ENCODE results near the gene CPNE5. TPM values are rescaled to one million over a fixed set of nuclear protein-coding genes. Genes with fewer than 3 reads are reported as not detected.

CPNE5 gene
- total and polyA plus RNA-seq, 4 experiments from 2014 or later = 0.47 to 2.7 (median 1.3) TPM

- Histone ChIP-seq H3K27ac (ENCODE audit: low read depth, low read length) (no peak overlapping the region), H3K4me3 (ENCODE audit: low read length in 2 of 2) (no peak overlapping the region), H3K36me3 (ENCODE audit: insufficient read depth, low read length) (no peaks in the 10 kb centered on the region), H3K27me3 (ENCODE audit: insufficient read depth, low read length) (no peaks in the 10 kb centered on the region), H3K9me3 (ENCODE audit: control insufficient read depth in 1 of 2, low read length in 2 of 2) (no peaks in the 10 kb centered on the region), H3K4me1 (ENCODE audit: insufficient read depth, low read length) (peaks cover 21% of the 10 kb centered on the region)
- Mint-ChIP-seq H3K27ac (no peak overlapping the region), H3K4me1 (peaks cover 6 to 26% (median 11%) of the 10 kb centered on the region in 4 donors), H3K27me3 (no peaks in the 10 kb centered on the region), H3K9me3 (no peaks in the 10 kb centered on the region), H3K4me3 (no peak overlapping the region), H3K36me3 (no peaks in the 10 kb centered on the region)
- DNase-seq = no peak
- intact Hi-C loops (cut with micrococcal nuclease) = no loop called here
- ChIA-PET CTCF (ENCODE audit: partially characterized antibody) (no interaction called here), POLR2A (ENCODE audit: partially characterized antibody) (no interaction called here)
These were observed 98.4 kb downstream of the CPNE5 start for GRCh38 chr6:36740818-36741179.

GRCh38 chr6:36739947-36740817 lies 99.1 kb downstream of the CPNE5 start:
- peaks cover 26% of the 10 kb centered on the region for H3K4me1 ChIP-seq (ENCODE audit: insufficient read depth, low read length)
- no peaks in the 10 kb centered on the region for H3K9me3 ChIP-seq (ENCODE audit: control insufficient read depth in 1 of 2, low read length in 2 of 2)
- DNase-seq = no peak
- CTCF ChIA-PET (ENCODE audit: partially characterized antibody) = no interaction called here
- H3K27me3 Mint-ChIP-seq = no peaks in the 10 kb centered on the region
- POLR2A ChIA-PET (ENCODE audit: partially characterized antibody) = no interaction called here
- H3K27ac Mint-ChIP-seq = peak overlapping the region in 1 of 7 donors; percentile 27
- H3K4me3 ChIP-seq (ENCODE audit: low read length in 2 of 2) = no peak overlapping the region
- no peaks in the 10 kb centered on the region for H3K9me3 Mint-ChIP-seq
- H3K36me3 Mint-ChIP-seq = no peaks in the 10 kb centered on the region
- no peaks in the 10 kb centered on the region for H3K36me3 ChIP-seq (ENCODE audit: insufficient read depth, low read length)
- H3K4me1 Mint-ChIP-seq = peaks cover 6 to 26% (median 12%) of the 10 kb centered on the region in 4 donors
- H3K27ac ChIP-seq (ENCODE audit: low read depth, low read length) = no peak overlapping the region
- intact Hi-C loops (cut with micrococcal nuclease) = no loop called here
- H3K27me3 ChIP-seq (ENCODE audit: insufficient read depth, low read length) = no peaks in the 10 kb centered on the region
- H3K4me3 Mint-ChIP-seq = no peak overlapping the region

- H3K4me1 Mint-ChIP-seq = peaks cover 6 to 14% (median 7%) of the 10 kb centered on the region in 4 donors
- no peaks in the 10 kb centered on the region for H3K27me3 Mint-ChIP-seq
- Histone ChIP-seq H3K27ac (ENCODE audit: low read depth, low read length) (no peak overlapping the region), H3K4me3 (ENCODE audit: low read length in 2 of 2) (no peak overlapping the region), H3K4me1 (ENCODE audit: insufficient read depth, low read length) (peaks cover 14% of the 10 kb centered on the region), H3K9me3 (ENCODE audit: control insufficient read depth in 1 of 2, low read length in 2 of 2) (no peaks in the 10 kb centered on the region), H3K27me3 (ENCODE audit: insufficient read depth, low read length) (no peaks in the 10 kb centered on the region), H3K36me3 (ENCODE audit: insufficient read depth, low read length) (no peaks in the 10 kb centered on the region)
- no peak overlapping the region for H3K4me3 Mint-ChIP-seq
- no peak for DNase-seq
- CTCF ChIA-PET (ENCODE audit: partially characterized antibody) = interaction anchor here (1.4 kb wide), 1 partner anchor 22 kb away, joined by 3 read pairs; no protein-coding TSS in a partner anchor
- H3K9me3 Mint-ChIP-seq = no peaks in the 10 kb centered on the region
- no peaks in the 10 kb centered on the region for H3K36me3 Mint-ChIP-seq
- POLR2A ChIA-PET (ENCODE audit: partially characterized antibody) = no interaction called here
- intact Hi-C loops (cut with micrococcal nuclease) = no loop called here
- H3K27ac Mint-ChIP-seq = peak overlapping the region in 1 of 7 donors; percentile 67
These were observed 101.1 kb downstream of the CPNE5 start for GRCh38 chr6:36738108-36738507.

GRCh38 chr6:36737043-36737785 lies 102.0 kb downstream of the CPNE5 start:
- POLR2A ChIA-PET (ENCODE audit: partially characterized antibody) = no interaction called here
- H3K27me3 Mint-ChIP-seq = no peaks in the 10 kb centered on the region
- H3K4me3 Mint-ChIP-seq = no peak overlapping the region
- Histone ChIP-seq H3K4me1 (ENCODE audit: insufficient read depth, low read length) (peaks cover 11% of the 10 kb centered on the region), H3K27ac (ENCODE audit: low read depth, low read length) (no peak overlapping the region), H3K4me3 (ENCODE audit: low read length in 2 of 2) (no peak overlapping the region), H3K36me3 (ENCODE audit: insufficient read depth, low read length) (no peaks in the 10 kb centered on the region), H3K27me3 (ENCODE audit: insufficient read depth, low read length) (no peaks in the 10 kb centered on the region), H3K9me3 (ENCODE audit: control insufficient read depth in 1 of 2, low read length in 2 of 2) (no peaks in the 10 kb centered on the region)
- peaks cover 5 to 8% (median 5%) of the 10 kb centered on the region in 4 donors for H3K4me1 Mint-ChIP-seq
- CTCF ChIA-PET (ENCODE audit: partially characterized antibody) = interaction anchor here (0.9 kb wide), 1 partner anchor 18 kb away, joined by 3 read pairs; no protein-coding TSS in a partner anchor
- no peak overlapping the region for H3K27ac Mint-ChIP-seq
- no peaks in the 10 kb centered on the region for H3K9me3 Mint-ChIP-seq
- DNase-seq = no peak
- intact Hi-C loops (cut with micrococcal nuclease) = no loop called here
- no peaks in the 10 kb centered on the region for H3K36me3 Mint-ChIP-seq

GRCh38 chr6:36735110-36736071 lies 103.9 kb downstream of the CPNE5 start:
- POLR2A ChIA-PET (ENCODE audit: partially characterized antibody) = no interaction called here
- peaks cover 5 to 8% (median 5%) of the 10 kb centered on the region in 4 donors for H3K4me1 Mint-ChIP-seq

GRCh38 chr6:36734486-36735060 lies 104.7 kb downstream of the CPNE5 start:
- H3K4me1 ChIP-seq (ENCODE audit: insufficient read depth, low read length) = peaks cover 11% of the 10 kb centered on the region
- Mint-ChIP-seq H3K27ac (peak overlapping the region in 5 of 7 donors; percentile 38 to 84 (median 59)), H3K4me1 (peaks cover 5 to 8% (median 5%) of the 10 kb centered on the region in 4 donors), H3K36me3 (no peaks in the 10 kb centered on the region), H3K27me3 (no peaks in the 10 kb centered on the region), H3K4me3 (peak overlapping the region; percentile 31 to 70 (median 52)), H3K9me3 (no peaks in the 10 kb centered on the region)
- H3K9me3 ChIP-seq (ENCODE audit: control insufficient read depth in 1 of 2, low read length in 2 of 2) = no peaks in the 10 kb centered on the region
- H3K4me3 ChIP-seq (ENCODE audit: low read length in 2 of 2) = no peak overlapping the region
- no peaks in the 10 kb centered on the region for H3K36me3 ChIP-seq (ENCODE audit: insufficient read depth, low read length)
- no peaks in the 10 kb centered on the region for H3K27me3 ChIP-seq (ENCODE audit: insufficient read depth, low read length)
- H3K27ac ChIP-seq (ENCODE audit: low read depth, low read length) = no peak overlapping the region
- ChIA-PET POLR2A (ENCODE audit: partially characterized antibody) (no interaction called here), CTCF (ENCODE audit: partially characterized antibody) (no interaction called here)
- DNase-seq = no peak
- intact Hi-C loops (cut with micrococcal nuclease) = no loop called here

More at GRCh38 chr6:36735110-36736071, 103.9 kb downstream of the CPNE5 start:
- peaks cover 11% of the 10 kb centered on the region for H3K4me1 ChIP-seq (ENCODE audit: insufficient read depth, low read length)
- Mint-ChIP-seq H3K36me3 (no peaks in the 10 kb centered on the region), H3K4me3 (peak overlapping the region; percentile 31 to 70 (median 52)), H3K27me3 (no peaks in the 10 kb centered on the region), H3K9me3 (no peaks in the 10 kb centered on the region), H3K27ac (peak overlapping the region in 5 of 7 donors; percentile 38 to 84 (median 59))
- no peaks in the 10 kb centered on the region for H3K9me3 ChIP-seq (ENCODE audit: control insufficient read depth in 1 of 2, low read length in 2 of 2)
- CTCF ChIA-PET (ENCODE audit: partially characterized antibody) = no interaction called here
- no peak overlapping the region for H3K27ac ChIP-seq (ENCODE audit: low read depth, low read length)
- no peaks in the 10 kb centered on the region for H3K27me3 ChIP-seq (ENCODE audit: insufficient read depth, low read length)
- H3K4me3 ChIP-seq (ENCODE audit: low read length in 2 of 2) = no peak overlapping the region
- H3K36me3 ChIP-seq (ENCODE audit: insufficient read depth, low read length) = no peaks in the 10 kb centered on the region
- DNase-seq = peak in 2 of 5 donors; percentile 15 to 21
- intact Hi-C loops (cut with micrococcal nuclease) = no loop called here
